Astrocyte (in vitro differentiated cells and primary cell): ENCODE data around the gene DHH. TPM values are rescaled to one million over a fixed set of nuclear protein-coding genes. Genes with fewer than 3 reads are reported as not detected.

Experiments
- DNase-seq: peaks from one replicate; pipeline ENCODE4 v3.0.0-alpha.2; 2010; ENCODE audit warnings: low read depth
- FAIRE-seq: peaks from 2 replicates; lab custom pipeline; 2011; peaks lifted over from hg19 to GRCh38; lab: Jason Lieb, UNC
- H2AFZ ChIP-seq: 2 replicates; pipeline ENCODE4 v1.6.0; 2012; ENCODE audit warnings: low read depth, low read length, inconsistent platforms
- H3K27ac ChIP-seq: 2 replicates; pipeline ENCODE4 v1.5.1; 2011; ENCODE audit warnings: low read depth, low read length, inconsistent platforms
- H3K27me3 ChIP-seq: 2 replicates; pipeline ENCODE4 v1.6.0; 2011; ENCODE audit warnings: low read length, inconsistent platforms; ENCODE audit not compliant: insufficient read depth
- H3K36me3 ChIP-seq: 2 replicates; pipeline ENCODE4 v1.5.1; 2011; ENCODE audit warnings: low read length, inconsistent platforms; ENCODE audit not compliant: insufficient read depth
- H3K4me1 ChIP-seq: 2 replicates; pipeline ENCODE4 v1.5.1; 2011; ENCODE audit warnings: low read length, inconsistent platforms; ENCODE audit not compliant: insufficient read depth
- H3K4me2 ChIP-seq: 2 replicates; pipeline ENCODE4 v1.6.0; 2012; ENCODE audit warnings: low read length, inconsistent platforms
- H3K4me3 ChIP-seq: 2 replicates; pipeline ENCODE4 v1.5.1; 2011; ENCODE audit warnings: low read depth, mild to moderate bottlenecking, low read length, inconsistent platforms; ENCODE audit not compliant: insufficient read depth
- H3K79me2 ChIP-seq: 2 replicates; pipeline ENCODE4 v1.6.0; 2012; ENCODE audit warnings: mild to moderate bottlenecking, low read length, inconsistent platforms; ENCODE audit not compliant: insufficient read depth
- H3K9ac ChIP-seq: 2 replicates; pipeline ENCODE4 v1.6.0; 2012; ENCODE audit warnings: mild to moderate bottlenecking, low read length, inconsistent platforms
- H3K9me3 ChIP-seq: 2 replicates; pipeline ENCODE4 v1.5.1; 2012; ENCODE audit warnings: low read depth, mild to moderate bottlenecking, low read length, inconsistent platforms; ENCODE audit not compliant: insufficient read depth
- H4K20me1 ChIP-seq: 2 replicates; pipeline ENCODE4 v1.6.0; 2012; ENCODE audit warnings: low read length, inconsistent platforms; ENCODE audit not compliant: insufficient read depth
- H3K27ac Mint-ChIP-seq: one replicate; pipeline ENCODE4 v1.8.0; 2021; ENCODE audit warnings: mild to moderate bottlenecking, mixed read lengths; ENCODE audit not compliant: unreplicated experiment
- H3K27me3 Mint-ChIP-seq: one replicate; pipeline ENCODE4 v1.8.0; 2021; ENCODE audit warnings: low read depth, mixed read lengths; ENCODE audit not compliant: unreplicated experiment
- H3K36me3 Mint-ChIP-seq: one replicate; pipeline ENCODE4 v1.8.0; 2021; ENCODE audit warnings: low read depth, mixed read lengths; ENCODE audit not compliant: unreplicated experiment
- H3K4me1 Mint-ChIP-seq: one replicate; pipeline ENCODE4 v1.8.0; 2021; ENCODE audit warnings: low read depth, mixed read lengths; ENCODE audit not compliant: unreplicated experiment
- H3K4me3 Mint-ChIP-seq: one replicate; pipeline ENCODE4 v1.8.0; 2021; ENCODE audit warnings: mild to moderate bottlenecking, moderate library complexity, mixed read lengths; ENCODE audit not compliant: unreplicated experiment
- H3K9me3 Mint-ChIP-seq: one replicate; pipeline ENCODE4 v1.8.0; 2021; ENCODE audit warnings: mild to moderate bottlenecking, mixed read lengths; ENCODE audit not compliant: unreplicated experiment
- EZH2 ChIP-seq: IDR thresholded peaks from 2 replicates; pipeline ENCODE4 v1.6.1; 2012; ENCODE audit warnings: mild to moderate bottlenecking, low read length, inconsistent platforms; ENCODE audit not compliant: insufficient read depth
- total RNA-seq: library from RNA; stranded (reverse); gene quantifications from 2 replicates; pipeline ENCODE4 v1.2.1, GENCODE V29; 2021
- TF ChIP-seq, protein P1 (sequence below): IDR thresholded peaks from 2 replicates; pipeline ENCODE4 v1.5.1; 2011; ENCODE audit warnings: low read depth, mild to moderate bottlenecking, inconsistent platforms, low read length, moderate library complexity; ENCODE audit not compliant: insufficient read depth

DHH gene
- total RNA-seq, 1 donor from 2014 or later = 0.16 TPM

DNA sequence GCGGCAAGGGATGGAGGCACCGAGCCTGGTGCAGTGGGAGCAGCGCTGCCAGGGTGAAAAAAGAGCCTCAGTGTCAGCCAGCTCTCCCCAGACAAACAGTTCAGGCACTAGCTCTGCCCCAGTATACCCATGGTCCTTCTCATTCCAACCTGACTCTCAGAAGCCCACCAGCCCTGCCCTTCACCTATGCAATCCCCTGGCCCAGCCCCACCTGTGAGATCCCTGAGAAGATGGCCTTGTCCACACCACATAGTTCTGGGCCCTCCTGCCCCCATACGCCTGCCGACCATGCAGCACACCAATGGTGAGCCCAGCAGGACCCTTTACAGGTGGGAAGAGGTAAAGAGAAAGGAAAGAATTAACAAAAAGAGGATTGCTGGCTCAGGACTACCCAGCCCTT, 40.5 kb downstream of the DHH start:
- no peak overlapping the region for H3K27ac ChIP-seq
- Mint-ChIP-seq H3K9me3 (no peaks in the 10 kb centered on the region), H3K4me1 (peaks cover 46% of the 10 kb centered on the region), H3K36me3 (peaks cover 23% of the 10 kb centered on the region), H3K27me3 (no peaks in the 10 kb centered on the region), H3K4me3 (no peak overlapping the region), H3K27ac (no peak overlapping the region)
- H3K27me3 ChIP-seq = no peaks in the 10 kb centered on the region
- peaks cover 50% of the 10 kb centered on the region for H3K4me1 ChIP-seq
- H2AFZ ChIP-seq = no peak overlapping the region
- H4K20me1 ChIP-seq = peaks cover 99% of the 10 kb centered on the region
- no peak for DNase-seq
- FAIRE-seq = no peak
- no peak overlapping the region for H3K4me3 ChIP-seq
- no peak overlapping the region for H3K9ac ChIP-seq
- TF ChIP-seq EZH2 = no peak
- TF ChIP-seq, protein P1, sequence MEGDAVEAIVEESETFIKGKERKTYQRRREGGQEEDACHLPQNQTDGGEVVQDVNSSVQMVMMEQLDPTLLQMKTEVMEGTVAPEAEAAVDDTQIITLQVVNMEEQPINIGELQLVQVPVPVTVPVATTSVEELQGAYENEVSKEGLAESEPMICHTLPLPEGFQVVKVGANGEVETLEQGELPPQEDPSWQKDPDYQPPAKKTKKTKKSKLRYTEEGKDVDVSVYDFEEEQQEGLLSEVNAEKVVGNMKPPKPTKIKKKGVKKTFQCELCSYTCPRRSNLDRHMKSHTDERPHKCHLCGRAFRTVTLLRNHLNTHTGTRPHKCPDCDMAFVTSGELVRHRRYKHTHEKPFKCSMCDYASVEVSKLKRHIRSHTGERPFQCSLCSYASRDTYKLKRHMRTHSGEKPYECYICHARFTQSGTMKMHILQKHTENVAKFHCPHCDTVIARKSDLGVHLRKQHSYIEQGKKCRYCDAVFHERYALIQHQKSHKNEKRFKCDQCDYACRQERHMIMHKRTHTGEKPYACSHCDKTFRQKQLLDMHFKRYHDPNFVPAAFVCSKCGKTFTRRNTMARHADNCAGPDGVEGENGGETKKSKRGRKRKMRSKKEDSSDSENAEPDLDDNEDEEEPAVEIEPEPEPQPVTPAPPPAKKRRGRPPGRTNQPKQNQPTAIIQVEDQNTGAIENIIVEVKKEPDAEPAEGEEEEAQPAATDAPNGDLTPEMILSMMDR = no peak
- peaks cover 27% of the 10 kb centered on the region for H3K36me3 ChIP-seq
- peaks cover 96% of the 10 kb centered on the region for H3K79me2 ChIP-seq
- H3K4me2 ChIP-seq = no peak overlapping the region
- H3K9me3 ChIP-seq = no peaks in the 10 kb centered on the region

DNA sequence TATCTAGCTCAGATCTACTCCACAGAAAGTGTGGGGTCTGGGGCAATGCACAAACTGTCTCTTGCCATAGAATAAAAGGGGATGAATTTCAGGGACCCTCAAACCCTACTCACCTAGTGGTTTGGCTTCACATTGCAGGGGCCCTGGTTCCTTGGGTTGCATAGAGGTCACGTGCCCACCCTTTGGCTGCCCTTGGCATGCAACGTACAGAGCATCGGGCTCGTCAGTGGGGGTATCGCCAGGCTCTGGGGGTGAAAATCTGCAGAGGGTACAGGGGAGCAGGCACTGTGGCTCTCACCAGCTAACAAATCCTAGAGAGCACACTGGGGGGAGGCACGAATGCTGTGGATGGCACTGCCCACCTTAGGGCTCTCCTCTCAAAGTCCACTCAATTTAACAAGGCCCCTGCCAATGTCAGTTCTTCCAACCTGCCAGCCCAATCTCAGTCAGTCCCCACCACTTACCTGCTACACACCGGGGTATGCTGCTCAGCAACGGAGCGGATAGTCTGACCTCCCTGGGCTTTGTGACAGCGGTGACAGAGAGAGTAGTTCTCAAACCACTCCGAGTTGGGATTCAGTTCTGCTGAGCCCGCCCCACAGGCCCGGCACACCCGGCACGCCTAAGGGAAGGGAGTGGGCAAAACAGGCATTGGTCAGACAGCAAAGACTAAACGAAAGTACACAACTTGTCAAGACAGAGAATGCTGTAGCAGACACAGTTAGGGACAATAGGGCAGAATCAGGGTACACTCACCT, 42.0 kb downstream of the DHH start:
- H3K36me3 ChIP-seq = peaks cover 42% of the 10 kb centered on the region
- Mint-ChIP-seq H3K27ac (peak overlapping the region; percentile 26), H3K4me3 (no peak overlapping the region), H3K36me3 (peaks cover 26% of the 10 kb centered on the region), H3K4me1 (peaks cover 49% of the 10 kb centered on the region), H3K27me3 (no peaks in the 10 kb centered on the region), H3K9me3 (no peaks in the 10 kb centered on the region)
- H3K27ac ChIP-seq = no peak overlapping the region
- H3K4me1 ChIP-seq = peaks cover 38% of the 10 kb centered on the region
- no peaks in the 10 kb centered on the region for H3K9me3 ChIP-seq
- TF ChIP-seq, protein P1 = no peak
- TF ChIP-seq EZH2 = no peak
- no peak overlapping the region for H3K9ac ChIP-seq
- peaks cover 99% of the 10 kb centered on the region for H4K20me1 ChIP-seq
- H3K27me3 ChIP-seq = no peaks in the 10 kb centered on the region
- H3K4me3 ChIP-seq = no peak overlapping the region
- peaks cover 95% of the 10 kb centered on the region for H3K79me2 ChIP-seq
- FAIRE-seq (no peak), DNase-seq (no peak)
- no peak overlapping the region for H3K4me2 ChIP-seq
- no peak overlapping the region for H2AFZ ChIP-seq
